COR-L47 (cell line): ENCODE data around the gene ADAP2.
"Not testable (repeated sequence)": the region's sequence is repeated elsewhere in the genome, so short reads cannot be mapped to it uniquely, and the experiment has no call there.

Experiments
- DNase-seq: peaks from one replicate; lab custom pipeline; 2025; lab: John Stamatoyannopoulos, UW

The ADAP2 gene

GRCh38 chr17:30921544-30922196 is at the start of gene ADAP2:
Gene ADAP2, plus strand, starts transcription at chr17:30921945. Its CDS starts 70 bp downstream, at chr17:30922015.
- DNase-seq = peak; percentile 3

- DNase-seq = no peak
Observed at GRCh38 chr17:30886187-30886586, 35.6 kb upstream of the ADAP2 start.

DNA sequence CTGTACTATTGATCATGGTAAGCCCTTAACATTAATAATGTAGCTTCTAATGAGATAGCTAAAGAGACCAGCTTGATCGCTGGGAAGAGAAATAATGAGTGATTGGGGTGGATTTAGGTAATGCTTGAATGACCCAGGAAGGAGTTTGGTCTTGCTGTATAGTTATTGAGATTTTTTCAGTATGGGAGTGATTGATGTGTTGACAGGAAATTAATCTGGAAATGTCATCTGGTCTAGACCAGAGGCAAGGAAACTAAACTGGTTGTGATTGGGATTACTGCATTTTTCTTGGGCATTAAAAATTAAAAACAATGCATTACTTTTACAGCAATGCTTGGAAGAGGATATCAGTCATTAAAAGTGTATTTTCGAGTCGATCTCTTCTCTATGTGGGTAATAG is 27.5 kb upstream of the ADAP2 start:
- DNase-seq = no peak

GRCh38 chr17:30897311-30897710 is 24.4 kb upstream of the ADAP2 start:
- no peak for DNase-seq

DNA sequence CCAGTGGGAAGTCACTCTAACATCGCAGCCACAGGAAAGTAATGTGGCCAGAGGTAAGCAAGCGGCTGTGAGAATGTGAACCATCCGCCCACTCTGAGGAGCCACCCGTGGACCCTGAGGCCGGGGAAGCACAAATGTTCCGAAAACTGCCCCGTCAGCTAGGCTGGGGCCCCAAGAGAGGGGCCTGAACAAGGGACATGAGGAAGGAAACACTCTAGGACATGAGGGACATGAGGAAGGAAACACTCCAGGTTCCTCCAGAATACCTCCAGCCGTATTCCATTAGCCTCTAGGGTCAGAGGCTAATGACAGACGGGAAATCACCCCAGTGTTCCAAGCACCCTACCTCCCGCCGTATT is 16.0 kb upstream of the ADAP2 start:
- no peak for DNase-seq

DNA sequence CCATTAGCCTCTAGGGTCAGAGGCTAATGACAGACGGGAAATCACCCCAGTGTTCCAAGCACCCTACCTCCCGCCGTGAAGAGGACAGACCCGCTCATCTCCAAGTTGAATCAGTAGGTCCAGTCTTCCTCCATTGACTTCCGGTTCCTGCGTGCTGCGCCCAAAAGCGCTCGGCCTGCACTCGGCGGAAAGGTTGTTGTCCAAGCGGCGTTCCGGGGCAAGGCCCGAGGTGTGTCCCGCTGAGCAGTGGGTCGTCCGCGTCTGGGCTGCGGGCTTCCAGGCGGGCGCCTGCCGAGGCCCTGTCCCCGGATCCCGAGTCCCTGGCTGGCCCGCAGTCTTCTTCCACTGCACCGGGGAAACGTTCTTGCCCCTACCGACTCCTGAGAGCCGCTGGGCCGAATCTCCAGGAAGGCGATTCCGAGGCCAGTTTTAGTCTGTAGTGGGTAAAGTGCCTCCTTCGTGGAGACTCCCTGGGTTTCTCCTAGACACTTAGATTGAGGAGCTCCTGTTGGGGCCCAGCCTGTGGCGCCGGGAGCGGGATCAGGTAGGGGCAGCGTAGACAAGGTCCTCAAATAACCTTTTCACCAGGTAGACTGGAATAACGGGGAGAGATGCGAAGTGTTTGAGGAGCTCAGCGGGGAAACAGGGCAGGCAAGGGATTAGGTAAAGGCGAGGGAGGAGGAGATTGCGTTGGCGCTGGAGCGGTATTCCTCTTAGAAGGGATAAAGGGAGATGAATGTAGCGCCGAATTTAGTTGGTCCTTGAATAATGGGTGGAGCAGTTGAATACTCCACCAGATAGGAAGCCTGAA is 15.4 kb upstream of the ADAP2 start, which contains the start of gene TEFM:
TSS of gene TEFM (minus strand) at position 138 of the 811 bp plus-strand sequence. CDS start at position 98, 40 bp downstream.
- DNase-seq = peak; percentile 81

DNA sequence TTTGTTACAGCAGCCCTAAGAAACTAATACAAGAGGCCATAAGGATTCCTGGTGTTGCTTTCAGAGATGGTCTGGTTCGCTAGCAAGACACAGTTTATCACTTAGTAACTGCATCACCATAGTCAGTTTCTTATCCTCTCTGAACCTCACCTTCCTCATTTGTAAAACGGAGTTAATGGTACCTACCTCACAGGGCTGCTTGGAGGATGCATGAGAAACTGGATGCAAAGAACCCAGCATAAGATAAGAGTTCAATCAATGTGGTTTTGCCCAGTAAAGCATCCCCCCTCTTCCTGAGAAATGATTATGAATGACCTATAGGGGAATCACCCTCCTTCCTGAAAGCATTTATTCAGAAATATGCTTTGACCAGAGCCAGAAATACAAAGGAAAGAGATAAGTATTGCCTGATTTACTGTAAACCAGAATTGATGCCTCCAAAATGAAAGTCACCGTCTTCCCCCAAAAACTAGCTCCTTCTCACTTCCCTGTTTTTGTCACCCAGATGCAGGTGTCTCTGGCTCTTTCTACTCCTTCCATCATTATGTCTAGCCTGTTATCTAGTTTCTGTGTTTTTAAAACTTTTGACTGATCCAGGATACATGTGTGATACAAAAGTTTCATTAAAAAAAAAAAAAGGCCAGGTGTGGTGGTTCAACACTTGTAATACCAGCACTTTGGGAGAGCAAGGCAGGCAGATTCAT is 12.9 kb upstream of the ADAP2 start:
- DNase-seq = no peak

GRCh38 chr17:30910151-30910550 is 11.6 kb upstream of the ADAP2 start:
- not testable (repeated sequence) for DNase-seq

DNA sequence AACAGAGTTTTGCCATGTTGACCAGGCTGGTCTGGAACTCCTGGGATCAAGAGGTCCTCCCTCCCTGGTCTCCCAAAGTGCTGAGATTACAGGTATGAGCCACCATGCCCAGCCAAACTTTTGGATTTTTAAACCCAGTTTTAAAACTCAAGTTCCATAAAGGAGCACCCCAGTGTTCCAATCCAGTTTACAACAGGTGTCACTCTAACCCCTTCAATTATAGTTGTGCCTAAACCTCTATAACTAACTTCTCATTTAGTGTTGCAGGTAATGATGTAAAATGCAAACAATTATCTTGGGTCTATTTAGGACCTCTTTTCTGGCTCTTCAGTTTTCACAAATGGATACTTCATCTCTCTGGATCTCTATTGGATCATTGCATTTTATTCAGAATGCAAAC is 7.8 kb upstream of the ADAP2 start:
- no peak for DNase-seq

GRCh38 chr17:30915833-30916611 is 5.7 kb upstream of the ADAP2 start:
- DNase-seq = no peak

DNA sequence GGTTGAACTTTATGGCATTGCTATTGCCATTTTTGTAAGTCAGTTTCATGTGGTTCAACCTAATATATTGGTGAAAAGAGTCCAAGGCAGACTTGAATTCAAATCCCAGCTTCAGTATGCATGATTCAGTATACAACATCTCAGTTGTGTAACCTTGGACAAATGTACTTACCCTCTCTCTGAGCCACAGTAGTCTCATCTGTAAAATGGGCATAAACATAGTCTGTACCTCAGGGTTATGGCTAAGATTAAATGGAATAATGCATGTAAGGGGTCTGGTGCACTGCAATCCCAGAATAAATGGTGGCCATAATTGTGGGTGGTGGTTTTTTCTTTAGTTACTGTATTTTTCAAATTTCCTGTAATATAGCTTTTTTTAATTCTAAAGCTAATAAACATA is 4.7 kb upstream of the ADAP2 start:
- no peak for DNase-seq

DNA sequence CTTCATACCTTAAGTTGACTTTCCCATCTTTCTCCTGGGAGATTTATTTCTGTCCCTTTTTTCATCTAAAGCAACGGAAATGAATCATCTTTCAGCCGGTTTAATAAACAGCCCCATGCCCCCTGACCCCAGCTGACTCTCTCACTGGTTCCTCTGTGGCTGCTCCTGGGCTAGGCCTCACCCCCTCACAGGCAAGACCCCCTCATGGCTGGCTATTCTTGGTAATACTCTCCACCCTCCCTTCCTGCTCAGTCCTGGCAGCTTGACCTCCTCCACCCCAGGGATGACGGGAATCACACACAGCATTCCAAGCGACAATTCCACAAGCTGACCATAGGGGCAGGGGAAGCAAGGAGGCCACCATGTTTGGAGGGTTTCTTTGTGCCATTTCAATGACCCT is 1.5 kb upstream of the ADAP2 start:
- no peak for DNase-seq

DNA sequence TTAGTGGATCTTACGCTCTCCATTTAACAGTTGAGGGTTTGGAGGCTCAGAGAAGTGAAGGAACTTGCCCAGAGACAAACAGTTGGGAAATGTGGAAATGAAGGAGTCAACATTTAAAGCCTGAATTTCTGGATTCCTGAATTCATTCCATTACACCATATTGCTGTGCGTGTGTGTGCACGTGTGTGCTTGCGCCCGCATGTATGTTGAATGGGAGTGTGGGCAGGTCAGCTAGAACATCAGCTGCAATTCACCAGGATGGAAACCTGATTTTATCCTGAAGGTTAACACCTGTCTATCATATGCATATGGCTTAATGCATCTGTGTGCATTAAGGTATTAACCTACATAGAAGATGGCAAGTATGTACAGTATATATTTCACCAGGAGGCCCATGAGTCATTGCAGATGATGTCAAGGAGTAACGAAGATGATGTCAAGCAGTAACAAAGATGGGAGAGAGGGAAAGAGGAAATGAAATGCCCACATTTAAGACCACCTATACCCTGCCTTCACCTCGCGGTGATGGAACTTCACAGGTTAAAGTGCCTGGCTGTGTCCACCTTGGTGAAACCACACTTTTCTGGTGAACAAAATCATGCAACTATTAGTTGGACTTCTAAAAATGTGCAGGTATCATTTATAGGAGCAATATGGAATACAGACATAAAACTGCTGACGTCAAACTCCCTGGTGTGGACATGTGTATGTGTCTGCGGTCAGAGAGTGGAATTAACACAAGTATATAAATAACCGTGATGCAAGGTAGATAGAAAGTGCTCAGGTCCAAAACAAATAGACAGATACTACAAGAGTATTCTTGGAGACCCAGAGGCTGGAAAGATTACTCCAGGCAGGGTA is 832 bp upstream of the ADAP2 start:
- DNase-seq = no peak

DNA sequence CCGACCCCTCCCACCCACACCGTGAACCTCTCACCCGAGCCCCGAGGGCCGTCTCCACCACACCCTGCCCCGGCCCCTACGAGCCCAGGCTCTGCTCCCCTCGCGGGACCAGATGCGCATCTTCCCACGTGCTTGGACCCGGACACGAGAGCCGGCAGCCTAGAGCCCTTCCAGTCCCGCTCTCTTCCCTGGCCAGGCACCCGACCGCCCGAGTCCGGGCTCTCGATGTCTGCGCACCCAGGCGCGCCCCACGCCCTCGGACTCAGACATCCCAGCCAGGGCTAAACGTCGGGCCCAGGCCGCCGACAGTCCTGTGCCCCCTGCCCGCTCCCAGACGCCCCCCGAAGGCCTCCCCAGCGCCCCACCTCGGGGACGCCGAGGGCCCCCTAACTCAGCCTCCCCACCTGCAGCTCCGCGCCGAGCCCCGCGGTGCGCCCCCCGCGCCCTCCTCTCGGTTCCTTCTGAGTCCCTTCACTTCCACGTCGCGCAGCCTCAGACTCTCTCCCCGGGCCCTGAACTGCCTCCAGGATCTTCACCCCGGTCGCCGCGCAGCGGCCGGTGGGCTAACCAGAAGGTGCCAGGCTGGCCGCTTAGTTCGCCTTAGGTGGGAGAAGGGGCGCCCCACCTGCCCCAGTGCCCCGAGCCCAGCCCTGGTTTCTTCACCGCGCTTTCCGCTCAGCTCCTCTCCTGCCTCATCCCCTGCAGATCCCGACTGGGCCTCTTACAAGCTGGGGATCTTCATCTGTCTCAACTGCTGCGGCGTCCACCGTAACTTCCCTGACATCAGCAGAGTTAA is 688 bp downstream of the ADAP2 start:
- DNase-seq = no peak

DNA sequence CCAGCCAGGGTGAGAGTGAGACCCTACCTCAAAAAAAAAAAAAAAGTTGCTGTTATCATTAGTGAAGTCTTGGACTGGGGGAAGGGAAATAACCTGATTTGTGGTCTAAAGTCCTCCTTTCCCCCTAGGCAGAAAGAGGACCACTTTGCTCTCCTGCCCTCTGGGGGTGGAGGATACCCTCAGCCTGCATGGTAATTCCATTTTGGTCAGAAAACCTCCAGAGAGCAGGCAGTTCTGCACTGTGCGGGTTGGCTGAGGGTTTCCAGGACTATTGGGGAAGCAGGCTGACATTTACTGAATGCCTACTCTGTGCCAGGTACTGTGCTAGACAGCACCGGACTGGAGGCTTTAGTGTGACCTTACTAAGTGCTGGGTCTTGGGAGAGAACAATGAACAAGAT is 2.6 kb downstream of the ADAP2 start:
- no peak for DNase-seq

GRCh38 chr17:30926516-30926915 is 4.8 kb downstream of the ADAP2 start:
- DNase-seq = no peak

DNA sequence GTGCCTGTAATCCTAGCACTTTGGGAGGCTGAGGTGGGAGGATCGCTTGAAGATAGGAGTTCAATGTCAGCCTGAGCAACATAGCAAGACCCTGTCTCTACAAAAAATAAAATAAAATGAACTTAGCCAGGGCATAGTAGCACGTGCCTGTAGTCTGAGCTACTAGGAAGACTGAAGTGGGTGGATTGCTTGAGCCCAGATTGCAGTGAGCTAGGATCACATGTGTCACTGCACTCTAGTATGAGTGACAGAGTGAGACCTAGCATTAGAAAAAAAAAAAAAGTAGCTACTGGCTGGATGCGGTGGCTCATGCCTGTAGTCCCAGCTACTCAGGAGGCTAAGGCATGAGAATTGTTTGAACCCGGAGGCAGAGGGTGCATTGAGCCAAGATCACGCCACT is 6.0 kb downstream of the ADAP2 start:
- DNase-seq = no peak

DNA sequence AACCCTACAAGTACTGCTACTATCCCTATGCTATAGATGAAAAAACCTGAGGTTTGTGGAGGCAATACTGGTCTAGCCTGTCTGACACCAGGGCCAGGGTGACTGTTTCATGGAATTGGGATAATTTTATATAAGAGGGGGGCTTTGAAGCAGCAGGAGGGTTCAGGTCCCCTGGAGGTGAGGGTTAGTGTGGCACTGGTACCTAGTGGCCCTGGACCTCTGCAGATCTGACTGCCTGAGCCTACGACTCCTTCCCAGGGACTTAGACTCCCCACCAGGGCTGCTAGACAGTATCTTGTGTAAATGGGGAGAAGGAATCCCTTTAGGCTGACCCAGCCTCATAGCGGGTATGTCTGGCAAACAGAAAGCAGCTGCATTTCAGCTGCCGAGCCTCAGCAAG is 6.8 kb downstream of the ADAP2 start:
- DNase-seq = no peak

GRCh38 chr17:30929081-30929633 is 7.4 kb downstream of the ADAP2 start:
- DNase-seq = no peak

GRCh38 chr17:30929861-30930260 is 8.1 kb downstream of the ADAP2 start:
- DNase-seq = not testable (repeated sequence)
